ENCODE results near the gene IL1RAPL1. TPM values are rescaled to one million over a fixed set of nuclear protein-coding genes. Genes with fewer than 3 reads are reported as not detected.

Gene IL1RAPL1
- total and polyA plus RNA-seq, 2 donors (not counting 3 experiments of a cell fraction or from before 2014, with no cell fraction given), result 0.79 to 1.3 TPM

GRCh38 chrX:28542791-28543190, 44.5 kb upstream of the IL1RAPL1 start:
- TF ChIP-seq, protein P1, sequence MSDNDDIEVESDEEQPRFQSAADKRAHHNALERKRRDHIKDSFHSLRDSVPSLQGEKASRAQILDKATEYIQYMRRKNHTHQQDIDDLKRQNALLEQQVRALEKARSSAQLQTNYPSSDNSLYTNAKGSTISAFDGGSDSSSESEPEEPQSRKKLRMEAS (IDR thresholded peaks at IDR 0.05; ENCODE audit: insufficient read depth, insufficient read length), result no peak
- TF ChIP-seq EZH2 (IDR thresholded peaks at IDR 0.05; ENCODE audit: borderline replicate concordance, low read depth, low read length, severe bottlenecking), result no peak
- TF ChIP-seq POLR2AphosphoS5 (IDR thresholded peaks at IDR 0.05; ENCODE audit: insufficient read depth, low read depth, low read length), result no peak
- TF ChIP-seq MYC (IDR thresholded peaks at IDR 0.05; ENCODE audit: low read depth, low read length), result no peak
- no peak for TF ChIP-seq FOS (IDR thresholded peaks at IDR 0.05; ENCODE audit: borderline replicate concordance, insufficient read depth, low read length)
- TF ChIP-seq JUN (IDR thresholded peaks at IDR 0.05; ENCODE audit: borderline replicate concordance, insufficient read depth, insufficient read length, low read depth), result no peak
- TF ChIP-seq GATA2 (IDR thresholded peaks at IDR 0.05; ENCODE audit: insufficient read depth, insufficient read length, low read depth, low read length), result no peak
- TF ChIP-seq POLR2A (IDR thresholded peaks at IDR 0.05; ENCODE audit: low read depth, low read length), result no peak
- TF ChIP-seq, protein P2, sequence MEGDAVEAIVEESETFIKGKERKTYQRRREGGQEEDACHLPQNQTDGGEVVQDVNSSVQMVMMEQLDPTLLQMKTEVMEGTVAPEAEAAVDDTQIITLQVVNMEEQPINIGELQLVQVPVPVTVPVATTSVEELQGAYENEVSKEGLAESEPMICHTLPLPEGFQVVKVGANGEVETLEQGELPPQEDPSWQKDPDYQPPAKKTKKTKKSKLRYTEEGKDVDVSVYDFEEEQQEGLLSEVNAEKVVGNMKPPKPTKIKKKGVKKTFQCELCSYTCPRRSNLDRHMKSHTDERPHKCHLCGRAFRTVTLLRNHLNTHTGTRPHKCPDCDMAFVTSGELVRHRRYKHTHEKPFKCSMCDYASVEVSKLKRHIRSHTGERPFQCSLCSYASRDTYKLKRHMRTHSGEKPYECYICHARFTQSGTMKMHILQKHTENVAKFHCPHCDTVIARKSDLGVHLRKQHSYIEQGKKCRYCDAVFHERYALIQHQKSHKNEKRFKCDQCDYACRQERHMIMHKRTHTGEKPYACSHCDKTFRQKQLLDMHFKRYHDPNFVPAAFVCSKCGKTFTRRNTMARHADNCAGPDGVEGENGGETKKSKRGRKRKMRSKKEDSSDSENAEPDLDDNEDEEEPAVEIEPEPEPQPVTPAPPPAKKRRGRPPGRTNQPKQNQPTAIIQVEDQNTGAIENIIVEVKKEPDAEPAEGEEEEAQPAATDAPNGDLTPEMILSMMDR (IDR thresholded peaks at IDR 0.05; ENCODE audit: extremely low read depth in 1 of 2, insufficient read depth in 1 of 2, low read depth in 1 of 2, low read length in 2 of 2), result no peak
- no peak for DNase-seq (ENCODE audit: low read depth, low spot score)
- POLR2A ChIA-PET, result interaction anchor here (0.6 kb wide), 1 partner anchor 330 kb away, joined by 4 read pairs; no protein-coding TSS in a partner anchor
- Histone ChIP-seq H3K27me3 (ENCODE audit: control insufficient read depth in 2 of 2, insufficient read depth in 2 of 2, low read length in 2 of 2) (no peaks in the 10 kb centered on the region), H3K36me3 (ENCODE audit: control insufficient read depth in 2 of 2, extremely low read depth in 1 of 2, insufficient read depth in 2 of 2, low read length in 2 of 2) (no peaks in the 10 kb centered on the region), H3K9me3 (replicated peaks; ENCODE audit: control insufficient read depth, insufficient read depth, low read length) (no peaks in the 10 kb centered on the region), H3K9ac (replicated peaks; ENCODE audit: extremely low read depth, insufficient read depth, low read length) (no peak overlapping the region), H3K9me1 (replicated peaks; ENCODE audit: control insufficient read depth, extremely low read depth, insufficient read depth, low read length) (no peaks in the 10 kb centered on the region), H2AFZ (ENCODE audit: low read depth, low read length) (no peak overlapping the region), H3K4me3 (replicated peaks in 1 of 3; ENCODE audit: insufficient read depth in 1 of 3, low read depth in 1 of 3, low read length in 3 of 3) (no peak overlapping the region), H3K4me1 (ENCODE audit: control insufficient read depth, extremely low read depth, insufficient read depth, low read length) (no peaks in the 10 kb centered on the region), H3K27ac (ENCODE audit: insufficient read depth, low read depth, low read length) (no peak overlapping the region), H3K79me2 (ENCODE audit: control insufficient read depth, insufficient read depth, low read length) (no peaks in the 10 kb centered on the region), H4K20me1 (replicated peaks; ENCODE audit: control insufficient read depth, extremely low read depth, insufficient read depth, low read length) (no peaks in the 10 kb centered on the region), H3K4me2 (ENCODE audit: insufficient read depth, low read length) (no peak overlapping the region)
- BruUV-seq (replicated peaks), result no TSS peak
- FAIRE-seq, result no peak
- dilution Hi-C loops (cut with MboI; ENCODE audit: extremely low pct_ligation_motif_present, low sequenced_read_pairs), result no loop called here
- intact Hi-C loops (cut with micrococcal nuclease), result no loop called here
- CTCF ChIA-PET, result interaction anchor here (0.9 kb wide), 1 partner anchor 421 kb away, joined by 3 read pairs; no protein-coding TSS in a partner anchor

Measured in endothelial cell of umbilical vein (primary cell).